Tibial artery (tissue), 4 donors: ENCODE data around the gene PNPLA7.
"Not testable (repeated sequence)": the region's sequence is repeated elsewhere in the genome, so short reads cannot be mapped to it uniquely, and the experiment has no call there.

Source experiments
- DNase-seq, 2 donors: peaks; one replicate each; pipeline ENCODE4 v3.0.0-alpha.2; 2019
- H3K27ac ChIP-seq, 2 donors: fragments of 200-600 bp; sonication (generic) in 1 of 2; 1 replicate in 1 of 2; 2 replicates in 1 of 2; pipeline ENCODE4 v1.5.1; 2018 to 2019; ENCODE audit warnings: mild to moderate bottlenecking in 1 of 2
- H3K27me3 ChIP-seq, 2 donors: fragments of 200-600 bp; sonication (generic) in 1 of 2; one replicate each; pipeline versions ENCODE4 v1.5.1 to v1.6.0; 2016 to 2019
- H3K36me3 ChIP-seq, 3 donors: fragments of 200-600 bp; sonication (generic) in 2 of 3; one replicate each; pipeline ENCODE4 v1.5.1; 2016 to 2019; ENCODE audit warnings: mild to moderate bottlenecking in 2 of 3
- H3K4me1 ChIP-seq, 4 donors: fragments of 200-600 bp; sonication (generic) in 2 of 4; 1 replicate in 3 of 4; 2 replicates in 1 of 4; pipeline ENCODE4 v1.5.1; 2016 to 2019
- H3K4me3 ChIP-seq, 2 donors: fragments of 200-600 bp; sonication (generic) in 1 of 2; 1 replicate in 1 of 2; 2 replicates in 1 of 2; pipeline ENCODE4 v1.5.1; 2018 to 2019; ENCODE audit warnings: mild to moderate bottlenecking in 2 of 2
- H3K9me3 ChIP-seq, 3 donors: fragments of 200-600 bp; sonication (generic) in 1 of 3; one replicate each; pipeline ENCODE4 v1.5.1; 2016 to 2019
- CTCF ChIP-seq, 2 experiments: fragments of 200-600 bp in 1 of 2; fragments of 450-650 bp in 1 of 2; IDR thresholded peaks; one replicate each; pipeline ENCODE4 v1.5.1; 2017 to 2019; ENCODE audit warnings: antibody characterized with exemption in 2 of 2, mild to moderate bottlenecking in 1 of 2, moderate library complexity in 1 of 2
- intact Hi-C: fragments of 100-400 bp; cut with DNase I; formaldehyde crosslinking; loops from one replicate; pipeline ENCODE4 v1.15.0; 2023; ENCODE audit warnings: low total_unique reads

The PNPLA7 gene

DNA sequence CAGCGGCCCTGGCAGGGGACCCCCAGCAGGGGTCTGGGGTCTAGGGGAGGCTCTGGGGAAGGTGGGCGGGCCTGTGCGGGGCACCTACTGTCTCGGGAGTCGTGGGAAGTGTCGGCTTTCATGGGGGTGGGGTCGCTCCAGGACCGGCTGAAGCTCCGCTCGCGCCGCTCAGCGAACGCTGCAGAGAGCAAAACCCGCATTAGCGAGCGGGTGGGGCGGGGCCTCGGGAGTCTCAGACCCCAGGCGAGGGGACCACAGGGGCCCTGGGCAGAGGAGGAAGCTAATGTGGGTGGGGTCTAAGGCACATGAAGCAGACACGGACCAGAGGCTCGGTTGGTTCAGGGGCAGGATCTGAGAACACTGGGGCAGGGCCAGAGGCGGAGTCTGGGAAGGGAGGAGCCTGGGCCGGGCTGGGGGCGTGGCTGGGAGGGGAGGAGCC, 96.5 kb downstream of the PNPLA7 start:
- DNase-seq = peak; percentile 76 to 84
- H3K27me3 ChIP-seq = no peaks in the 10 kb centered on the region
- H3K4me1 ChIP-seq = peaks cover 0 to 52% (median 49%) of the 10 kb centered on the region in 4 donors
- TF ChIP-seq CTCF (IDR thresholded peaks at IDR 0.05) = no peak
- intact Hi-C loops = no loop called here
- H3K36me3 ChIP-seq = peaks cover 30 to 52% (median 47%) of the 10 kb centered on the region in 3 donors
- H3K9me3 ChIP-seq = no peaks in the 10 kb centered on the region
- peak overlapping the region in 1 of 2 donors; percentile 24 for H3K4me3 ChIP-seq
- H3K27ac ChIP-seq = no peak overlapping the region

DNA sequence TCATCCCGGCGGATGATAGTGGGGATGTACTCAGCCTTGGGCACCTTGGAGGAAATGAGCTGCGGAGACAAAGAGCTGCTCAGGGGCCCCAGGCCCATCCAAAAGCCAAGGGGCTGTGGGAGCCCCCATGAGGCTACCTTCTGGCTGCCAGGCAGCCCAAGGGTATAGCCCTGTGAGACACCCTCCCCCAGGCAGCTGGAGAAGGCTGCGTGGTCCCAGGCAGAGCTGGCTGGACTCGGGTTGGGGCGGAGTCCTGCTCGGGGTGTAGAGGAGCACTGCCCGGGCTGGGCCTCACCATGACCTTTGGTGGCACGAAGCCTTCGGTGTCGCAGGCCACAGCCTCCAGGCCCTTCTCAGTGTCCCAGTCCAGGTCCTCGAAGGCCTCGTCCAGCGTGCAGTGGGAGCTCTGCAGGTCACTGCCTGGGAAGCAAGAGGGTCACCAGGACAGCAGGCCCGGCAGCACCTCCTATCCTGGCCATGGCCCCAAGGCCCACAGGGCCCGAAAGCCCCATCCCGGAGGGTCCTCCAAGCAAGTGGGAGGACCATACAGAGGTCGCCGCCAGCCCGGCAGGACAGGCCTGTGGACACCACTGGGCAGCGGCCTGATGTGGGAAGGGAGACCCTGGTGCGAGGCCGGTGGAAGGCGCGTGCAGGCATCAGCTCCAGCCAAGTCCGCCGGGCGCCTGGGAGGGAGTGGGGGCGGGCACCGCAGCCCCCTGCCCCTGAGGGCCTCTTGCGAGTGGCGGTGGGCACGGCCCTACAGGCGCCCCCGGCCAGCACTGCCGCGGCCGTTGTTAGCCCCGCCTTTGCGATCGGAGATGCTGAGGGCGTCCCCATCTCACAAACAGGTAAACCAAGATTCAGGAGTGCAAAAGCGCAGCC, 97.2 kb downstream of the PNPLA7 start:
- intact Hi-C loops = no loop called here

GRCh38 chr9:137452006-137452760, 98.0 kb downstream of the PNPLA7 start:
- intact Hi-C loops = no loop called here
- Histone ChIP-seq H3K4me1 (peaks cover 0 to 37% (median 34%) of the 10 kb centered on the region in 4 donors), H3K36me3 (peaks cover 30 to 52% (median 47%) of the 10 kb centered on the region in 3 donors), H3K9me3 (no peaks in the 10 kb centered on the region), H3K4me3 (no peak overlapping the region), H3K27ac (no peak overlapping the region), H3K27me3 (no peaks in the 10 kb centered on the region)
- peak in 1 of 2 donors; percentile 65 for DNase-seq
- no peak for TF ChIP-seq CTCF (IDR thresholded peaks at IDR 0.05)

More for the DNA sequence above, 97.2 kb downstream of the PNPLA7 start:
- TF ChIP-seq CTCF (IDR thresholded peaks at IDR 0.05) = no peak
- Histone ChIP-seq H3K4me3 (no peak overlapping the region), H3K9me3 (no peaks in the 10 kb centered on the region), H3K36me3 (peaks cover 30 to 53% (median 52%) of the 10 kb centered on the region in 3 donors), H3K4me1 (peaks cover 0 to 46% (median 42%) of the 10 kb centered on the region in 4 donors), H3K27me3 (no peaks in the 10 kb centered on the region), H3K27ac (no peak overlapping the region)
- DNase-seq = peak in 1 of 2 donors; percentile 72

GRCh38 chr9:137451264-137452005, 98.8 kb downstream of the PNPLA7 start:
- intact Hi-C loops, H3K27ac ChIP-seq, H3K9me3 ChIP-seq, H3K27me3 ChIP-seq, H3K4me3 ChIP-seq: not testable (repeated sequence)
- peak in 1 of 2 donors; percentile 46 for DNase-seq
- peaks cover 30 to 52% (median 45%) of the 10 kb centered on the region in 3 donors for H3K36me3 ChIP-seq
- H3K4me1 ChIP-seq = peaks cover 0 to 30% (median 26%) of the 10 kb centered on the region in 4 donors

DNA sequence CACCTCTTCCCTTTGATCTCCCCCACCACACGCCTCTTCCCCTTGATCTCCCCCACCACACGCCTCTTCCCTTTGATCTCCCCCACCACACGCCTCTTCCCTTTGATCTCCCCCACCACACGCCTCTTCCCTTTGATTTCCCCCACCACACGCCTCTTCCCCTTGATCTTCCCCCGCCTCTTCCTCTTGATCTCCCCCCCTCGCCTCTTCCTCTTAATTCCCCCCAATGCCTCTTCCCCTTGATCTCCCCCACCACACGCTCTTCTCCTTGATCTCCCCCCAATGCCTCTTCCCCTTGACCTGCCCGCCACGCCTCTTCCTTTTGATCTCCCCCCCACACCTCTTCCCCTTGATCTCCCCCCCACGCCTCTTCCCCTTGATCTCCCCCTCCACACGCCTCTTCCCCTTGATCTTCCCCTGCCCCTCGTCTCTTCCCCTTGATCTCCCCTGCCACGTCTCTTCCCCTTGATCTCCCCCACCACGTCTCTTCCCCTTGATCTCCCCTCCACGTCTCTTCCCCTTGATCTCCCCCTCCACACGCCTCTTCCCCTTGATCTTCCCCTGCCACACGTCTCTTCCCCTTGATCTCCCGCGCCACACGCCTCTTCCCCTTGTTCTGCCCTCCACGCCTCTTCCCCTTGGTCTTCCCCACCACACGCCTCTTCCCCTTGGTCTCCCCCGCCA, 99.5 kb downstream of the PNPLA7 start:
- not testable (repeated sequence) for H3K27ac ChIP-seq
- DNase-seq = peak in 1 of 2 donors; percentile 24

More for the DNA sequence above, 99.5 kb downstream of the PNPLA7 start:
- H3K27me3 ChIP-seq, intact Hi-C loops, H3K9me3 ChIP-seq, H3K4me3 ChIP-seq: not testable (repeated sequence)
- Histone ChIP-seq H3K4me1 (peaks cover 0 to 25% (median 19%) of the 10 kb centered on the region in 4 donors), H3K36me3 (peaks cover 26 to 46% (median 39%) of the 10 kb centered on the region in 3 donors)
